Measurements from ENCODE around the gene DISP3.

DNA sequence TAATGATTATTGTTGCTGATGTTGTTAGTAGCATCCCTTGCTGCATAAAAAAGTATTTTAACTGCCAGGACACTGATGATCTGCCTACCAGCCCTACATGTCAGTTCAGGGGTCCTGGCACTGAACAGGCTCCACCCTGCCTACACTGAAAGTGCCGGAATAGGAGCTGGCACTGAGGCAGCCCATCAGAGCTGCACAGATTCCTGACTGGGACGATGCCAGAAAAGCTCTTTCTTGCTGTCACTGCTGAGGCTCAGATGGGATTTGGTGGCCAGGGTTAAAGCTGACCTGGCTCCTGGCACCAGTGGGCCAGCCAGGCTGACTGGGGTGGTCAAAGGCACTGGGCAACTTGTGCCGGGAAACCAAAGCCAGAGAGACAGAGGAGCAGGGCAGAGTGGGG, 6.2 kb upstream of the DISP3 start:
- TF ChIP-seq CTCF (IDR thresholded peaks at IDR 0.05), result no peak
- no peak for TF ChIP-seq POLR2A (IDR thresholded peaks at IDR 0.05)
